IMR-90 (cell line): Measurements from ENCODE around the gene SLC4A1. TPM values are rescaled to one million over a fixed set of nuclear protein-coding genes. Genes with fewer than 3 reads are reported as not detected.

Source experiments
- ATAC-seq: fragments of 200-7000 bp; cut with Tn5 transposase; 2 replicates; pipeline ENCODE4 v1.9.1; 2020; ENCODE audit warnings: low read depth, mild to moderate bottlenecking, moderate library complexity
- BruUV-seq: library from RNA; stranded (reverse); fragments of 400-500 nt; replicated peaks from 2 replicates; lab custom pipeline; 2021; lab: Mats Ljungman, UMichigan
- CTCF ChIA-PET: fragments of 300-600 bp; formaldehyde crosslinking; extraction: SDS; loops from one replicate; lab custom pipeline; 2021; ENCODE audit warnings: antibody characterized with exemption; lab: Yijun Ruan, JAX
- POLR2A ChIA-PET: fragments of 300-600 bp; sonication (Branson Sonifier 250); formaldehyde crosslinking; loops from one replicate; lab custom pipeline; 2022; ENCODE audit warnings: antibody characterized with exemption; ENCODE audit not compliant: unreplicated experiment; lab: Charles Lee
- DNase-seq: peaks from one replicate; pipeline ENCODE4 v3.0.0; 2013
- H2AFZ ChIP-seq: replicated peaks from 2 replicates; pipeline ENCODE3; 2013; ENCODE audit warnings: low read length, mild to moderate bottlenecking; ENCODE audit not compliant: poor library complexity
- H2AK5ac ChIP-seq: 2 replicates; pipeline ENCODE4 v1.6.1; 2013; ENCODE audit warnings: low read depth, low read length, inconsistent platforms
- H2AK9ac ChIP-seq: replicated peaks from 2 replicates; pipeline ENCODE3; 2013; ENCODE audit warnings: mild to moderate bottlenecking, low read depth, low read length, moderate library complexity; ENCODE audit not compliant: poor library complexity
- H2BK120ac ChIP-seq: 2 replicates; pipeline ENCODE4 v1.6.1; 2013; ENCODE audit warnings: low read depth, low read length, inconsistent platforms
- H2BK15ac ChIP-seq: 3 replicates; pipeline ENCODE4 v1.6.1; 2013; ENCODE audit warnings: low read depth, low read length, inconsistent platforms
- H2BK20ac ChIP-seq: 2 replicates; pipeline ENCODE4 v1.6.1; 2013; ENCODE audit warnings: low read depth, mild to moderate bottlenecking, inconsistent platforms, low read length, moderate library complexity
- H2BK5ac ChIP-seq: 2 replicates; pipeline ENCODE4 v1.6.1; 2013; ENCODE audit warnings: mild to moderate bottlenecking, low read depth, low read length, inconsistent platforms; ENCODE audit not compliant: poor library complexity, severe bottlenecking
- H3K14ac ChIP-seq: replicated peaks from 2 replicates; pipeline ENCODE4 v1.6.1; 2013; ENCODE audit warnings: low read depth, low read length, inconsistent platforms
- H3K18ac ChIP-seq: 2 replicates; pipeline ENCODE4 v1.6.1; 2013; ENCODE audit warnings: low read depth, low read length, control low read depth
- H3K23ac ChIP-seq: 2 replicates; pipeline ENCODE4 v1.6.1; 2013; ENCODE audit warnings: low read depth, low read length, inconsistent platforms
- H3K27ac ChIP-seq: 2 replicates; pipeline ENCODE4 v1.5.1; 2013; ENCODE audit warnings: mild to moderate bottlenecking, control low read depth, low read length; ENCODE audit not compliant: insufficient read depth
- H3K27me3 ChIP-seq: 2 replicates; pipeline ENCODE4 v1.6.1; 2013; ENCODE audit warnings: low read length; ENCODE audit not compliant: control insufficient read depth, insufficient read depth
- H3K36me3 ChIP-seq: 2 replicates; pipeline ENCODE4 v1.6.1; 2013; ENCODE audit warnings: low read length, mixed read lengths; ENCODE audit not compliant: control insufficient read depth, insufficient read depth
- H3K4ac ChIP-seq: 2 replicates; pipeline ENCODE4 v1.6.1; 2013; ENCODE audit warnings: low read depth, low read length, inconsistent platforms
- H3K4me1 ChIP-seq: 2 replicates; pipeline ENCODE4 v1.6.1; 2013; ENCODE audit warnings: low read length, mixed read lengths; ENCODE audit not compliant: control insufficient read depth, insufficient read depth
- H3K4me2 ChIP-seq: 2 replicates; pipeline ENCODE4 v1.6.1; 2013; ENCODE audit warnings: low read depth, mild to moderate bottlenecking, control low read depth, low read length, moderate library complexity
- H3K4me3 ChIP-seq: 2 replicates; pipeline ENCODE4 v1.5.1; 2013; ENCODE audit warnings: low read depth, mild to moderate bottlenecking, control low read depth, low read length, moderate library complexity; ENCODE audit not compliant: insufficient read depth
- H3K56ac ChIP-seq: 2 replicates; pipeline ENCODE4 v1.6.1; 2013; ENCODE audit warnings: low read length, inconsistent platforms; ENCODE audit not compliant: insufficient read depth; ENCODE audit errors: extremely low read depth
- H3K79me1 ChIP-seq, 2 experiments: 2 replicates each; pipeline ENCODE4 v1.6.1; 2013; ENCODE audit warnings: low read length in 2 of 2, inconsistent platforms in 1 of 2, low read depth in 1 of 2
- H3K9ac ChIP-seq: 2 replicates; pipeline ENCODE4 v1.6.1; 2013; ENCODE audit warnings: low read depth, low read length, control low read depth
- H3K9me1 ChIP-seq: 2 replicates; pipeline ENCODE4 v1.6.1; 2013; ENCODE audit warnings: low read length, inconsistent platforms; ENCODE audit not compliant: insufficient read depth
- H3K9me3 ChIP-seq: 2 replicates; pipeline ENCODE4 v1.6.1; 2013; ENCODE audit warnings: low read length; ENCODE audit not compliant: control insufficient read depth, insufficient read depth
- H4K20me1 ChIP-seq: 2 replicates; pipeline ENCODE4 v1.6.1; 2013; ENCODE audit warnings: low read length, inconsistent platforms; ENCODE audit not compliant: insufficient read depth
- H4K5ac ChIP-seq: 2 replicates; pipeline ENCODE4 v1.6.1; 2013; ENCODE audit warnings: mild to moderate bottlenecking, low read depth, low read length, control low read depth
- H4K8ac ChIP-seq, 2 experiments: 2 replicates each; pipeline ENCODE4 v1.6.1; 2013; ENCODE audit warnings: low read depth in 2 of 2, low read length in 2 of 2, control low read depth in 1 of 2, inconsistent platforms in 1 of 2
- H4K91ac ChIP-seq: 2 replicates; pipeline ENCODE4 v1.6.1; 2013; ENCODE audit warnings: low read depth, low read length, inconsistent platforms; ENCODE audit not compliant: insufficient read depth
- CEBPB ChIP-seq: IDR thresholded peaks from 2 replicates; pipeline ENCODE4 v1.6.1; 2012; ENCODE audit warnings: low read depth, low read length, improper control_type of control experiment
- FOS ChIP-seq: fragments of 150-350 bp; IDR thresholded peaks from 2 replicates; pipeline ENCODE4 v1.6.1; 2016; ENCODE audit warnings: low read depth, low read length
- RAD21 ChIP-seq: IDR thresholded peaks from 2 replicates; pipeline ENCODE4 v1.6.1; 2012; ENCODE audit warnings: low read length, improper control_type of control experiment
- RCOR1 ChIP-seq: IDR thresholded peaks from 2 replicates; pipeline ENCODE4 v1.6.1; 2012; ENCODE audit warnings: mild to moderate bottlenecking, low read length, improper control_type of control experiment; ENCODE audit not compliant: insufficient replicate concordance
- USF2 ChIP-seq: fragments of 150-350 bp; IDR thresholded peaks from 2 replicates; pipeline ENCODE4 v1.6.1; 2017; ENCODE audit warnings: mild to moderate bottlenecking, antibody characterized with exemption, low read length, low read depth
- WGBS, 2 experiments: methylation state at CpG; one replicate each; pipeline versions ENCODE4 v1.1.5 to v1.1.7; 2013; ENCODE audit warnings: missing lambda C conversion rate in 2 of 2; ENCODE audit not compliant: insufficient read length in 1 of 2; ENCODE audit errors: extremely low coverage in 2 of 2; 5-methylcytosine and 5-hydroxymethylcytosine counted together
- dilution Hi-C: fragments of 300-500 bp; cut with HindIII; formaldehyde crosslinking; loops from one replicate; pipeline ENCODE4 v1.14.3; 2018; ENCODE audit warnings: low sequenced_read_pairs; ENCODE audit not compliant: unreplicated experiment
- in situ Hi-C: fragments of 300-500 bp; cut with MboI; formaldehyde crosslinking; loops from 3 replicates; pipeline ENCODE4 v1.14.3; 2019; ENCODE audit warnings: low sequenced_read_pairs, inconsistent platforms, mixed read lengths
- intact Hi-C: fragments of 100-400 bp; cut with micrococcal nuclease; formaldehyde crosslinking; loops from 2 replicates; pipeline ENCODE4 v1.10.0; 2022
- polyA plus RNA-seq, 3 experiments: library from polyadenylated mRNA; depleted of rRNA; stranded (reverse); fragments of >200 nt; gene quantifications; 2 replicates each; pipeline ENCODE4 v1.2.3, GENCODE V29; 2012; ENCODE audit warnings: low replicate concordance in 1 of 3
- total RNA-seq: library from RNA; depleted of rRNA; stranded (reverse); fragments of >200 nt; gene quantifications from 2 replicates; pipeline ENCODE4 v1.2.3, GENCODE V29; 2012

SLC4A1 gene
- total and polyA plus RNA-seq, 2 of the 4 experiments (the other 2 are of a cell fraction): not detected

- DNase-seq (no peak), ATAC-seq (no peak)
- no peak overlapping the region for H3K4me3 ChIP-seq
- no peak overlapping the region for H2AFZ ChIP-seq
- no peak overlapping the region for H2BK120ac ChIP-seq
- H2BK20ac ChIP-seq: no peak overlapping the region
- ChIA-PET POLR2A (no interaction called here), CTCF (no interaction called here)
- no peak overlapping the region for H4K8ac ChIP-seq
- H3K4me1 ChIP-seq: peaks cover 8% of the 10 kb centered on the region; the same call in 1 of the 2 replicates
- no peak overlapping the region for H3K56ac ChIP-seq
- intact Hi-C loops (no loop called here), dilution Hi-C loops (no loop called here), in situ Hi-C loops (no loop called here)
- H3K79me1 ChIP-seq: no peaks in the 10 kb centered on the region
- no TSS peak for BruUV-seq
- peaks cover 4% of the 10 kb centered on the region; the same call in 1 of the 2 replicates for H4K20me1 ChIP-seq
- H2BK15ac ChIP-seq: no peak overlapping the region
- H3K27ac ChIP-seq: no peak overlapping the region
- H3K36me3 ChIP-seq: no peaks in the 10 kb centered on the region
- peaks cover 72% of the 10 kb centered on the region for H3K27me3 ChIP-seq
- H3K18ac ChIP-seq: no peak overlapping the region
- H4K5ac ChIP-seq: no peak overlapping the region
- no peaks in the 10 kb centered on the region; the same call in 1 of the 2 replicates for H3K9me1 ChIP-seq
- H3K9ac ChIP-seq: no peak overlapping the region
- no peak overlapping the region for H3K4ac ChIP-seq
- peaks cover 5% of the 10 kb centered on the region for H3K9me3 ChIP-seq
- H2BK5ac ChIP-seq: no peak overlapping the region
- TF ChIP-seq FOS (no peak), USF2 (no peak), RAD21 (no peak), RCOR1 (no peak), CEBPB (no peak)
- no peak overlapping the region for H3K23ac ChIP-seq
- H3K4me2 ChIP-seq: no peak overlapping the region
- 53% methylated on average over 3 of the region's 17 CpGs; no CpG with 5 or more reads in 1 of the 2 experiments for WGBS, 2 experiments
- H2AK9ac ChIP-seq: no peak overlapping the region
- no peak overlapping the region for H3K14ac ChIP-seq
- H2AK5ac ChIP-seq: no peak overlapping the region
- no peak overlapping the region for H4K91ac ChIP-seq
Observed at GRCh38 chr17:44312396-44313104, 44.6 kb upstream of the SLC4A1 start.
